ENCODE results near the gene MAMDC4.

The MAMDC4 gene

GRCh38 chr9:136829412-136829811, 22.7 kb upstream of the MAMDC4 start:
- no peak for ATAC-seq (ENCODE audit: insufficient read depth, low read depth)
- no peaks in the 10 kb centered on the region for H3K4me1 ChIP-seq (ENCODE audit: insufficient read depth, low read length)

GRCh38 chr9:136829981-136830885, 21.9 kb upstream of the MAMDC4 start:
- Histone ChIP-seq H3K27me3 (ENCODE audit: insufficient read depth, low read length, poor library complexity) (no peaks in the 10 kb centered on the region), H3K79me2 (ENCODE audit: insufficient read depth, low read length) (no peaks in the 10 kb centered on the region), H3K27ac (ENCODE audit: low read length) (no peak overlapping the region), H3K36me3 (ENCODE audit: insufficient read depth, low read length) (peaks cover 81% of the 10 kb centered on the region), H3K4me3 (ENCODE audit: low read depth in 1 of 2, low read length in 2 of 2) (no peak overlapping the region), H3K4me1 (ENCODE audit: insufficient read depth, low read length) (no peaks in the 10 kb centered on the region), H3K4me2 (ENCODE audit: insufficient read depth, low read length) (no peak overlapping the region), H2AFZ (ENCODE audit: low read depth, low read length) (no peak overlapping the region), H3K9me3 (ENCODE audit: insufficient read depth, low read length, severe bottlenecking) (no peaks in the 10 kb centered on the region), H4K20me1 (ENCODE audit: insufficient read depth, low read length) (peaks cover 15% of the 10 kb centered on the region), H3K9ac (ENCODE audit: low read depth, low read length) (no peak overlapping the region)
- ATAC-seq (ENCODE audit: insufficient read depth, low read depth) (no peak), DNase-seq (no peak)
- no peak for TF ChIP-seq EZH2 (IDR thresholded peaks at IDR 0.05; ENCODE audit: borderline replicate concordance, low read depth, low read length, severe bottlenecking)

More at GRCh38 chr9:136829412-136829811, 22.7 kb upstream of the MAMDC4 start:
- no peaks in the 10 kb centered on the region for H3K9me3 ChIP-seq (ENCODE audit: insufficient read depth, low read length, severe bottlenecking)
- H3K4me2 ChIP-seq (ENCODE audit: insufficient read depth, low read length), result no peak overlapping the region
- DNase-seq, result no peak
- no peak overlapping the region for H3K9ac ChIP-seq (ENCODE audit: low read depth, low read length)
- no peak overlapping the region for H3K4me3 ChIP-seq (ENCODE audit: low read depth in 1 of 2, low read length in 2 of 2)
- no peak overlapping the region for H2AFZ ChIP-seq (ENCODE audit: low read depth, low read length)
- H4K20me1 ChIP-seq (ENCODE audit: insufficient read depth, low read length), result peaks cover 15% of the 10 kb centered on the region
- TF ChIP-seq CTCF (IDR thresholded peaks at IDR 0.05; ENCODE audit: borderline replicate concordance, extremely low read depth, low read length, poor library complexity, severe bottlenecking), result no peak
- no peak for TF ChIP-seq EZH2 (IDR thresholded peaks at IDR 0.05; ENCODE audit: borderline replicate concordance, low read depth, low read length, severe bottlenecking)
- H3K36me3 ChIP-seq (ENCODE audit: insufficient read depth, low read length), result peaks cover 89% of the 10 kb centered on the region
- no peaks in the 10 kb centered on the region for H3K27me3 ChIP-seq (ENCODE audit: insufficient read depth, low read length, poor library complexity)
- no peaks in the 10 kb centered on the region for H3K79me2 ChIP-seq (ENCODE audit: insufficient read depth, low read length)
- H3K27ac ChIP-seq (ENCODE audit: low read length), result no peak overlapping the region

GRCh38 chr9:136831002-136831719, 21.0 kb upstream of the MAMDC4 start:
- Histone ChIP-seq H4K20me1 (ENCODE audit: insufficient read depth, low read length) (peaks cover 20% of the 10 kb centered on the region), H3K79me2 (ENCODE audit: insufficient read depth, low read length) (no peaks in the 10 kb centered on the region), H3K4me2 (ENCODE audit: insufficient read depth, low read length) (no peak overlapping the region), H3K9ac (ENCODE audit: low read depth, low read length) (no peak overlapping the region), H3K27me3 (ENCODE audit: insufficient read depth, low read length, poor library complexity) (no peaks in the 10 kb centered on the region), H3K4me1 (ENCODE audit: insufficient read depth, low read length) (no peaks in the 10 kb centered on the region), H3K27ac (ENCODE audit: low read length) (no peak overlapping the region), H3K36me3 (ENCODE audit: insufficient read depth, low read length) (peaks cover 80% of the 10 kb centered on the region), H2AFZ (ENCODE audit: low read depth, low read length) (no peak overlapping the region), H3K4me3 (ENCODE audit: low read depth in 1 of 2, low read length in 2 of 2) (no peak overlapping the region), H3K9me3 (ENCODE audit: insufficient read depth, low read length, severe bottlenecking) (no peaks in the 10 kb centered on the region)
- no peak for TF ChIP-seq CTCF (IDR thresholded peaks at IDR 0.05; ENCODE audit: borderline replicate concordance, extremely low read depth, low read length, poor library complexity, severe bottlenecking)
- TF ChIP-seq EZH2 (IDR thresholded peaks at IDR 0.05; ENCODE audit: borderline replicate concordance, low read depth, low read length, severe bottlenecking), result no peak
- ATAC-seq (ENCODE audit: insufficient read depth, low read depth) (no peak), DNase-seq (no peak)

- H4K20me1 ChIP-seq (ENCODE audit: insufficient read depth, low read length), result peaks cover 20% of the 10 kb centered on the region
- no peak overlapping the region for H3K4me3 ChIP-seq (ENCODE audit: low read depth in 1 of 2, low read length in 2 of 2)
- H3K4me2 ChIP-seq (ENCODE audit: insufficient read depth, low read length), result no peak overlapping the region
- no peak overlapping the region for H3K27ac ChIP-seq (ENCODE audit: low read length)
- no peaks in the 10 kb centered on the region for H3K9me3 ChIP-seq (ENCODE audit: insufficient read depth, low read length, severe bottlenecking)
- no peak overlapping the region for H2AFZ ChIP-seq (ENCODE audit: low read depth, low read length)
- no peaks in the 10 kb centered on the region for H3K27me3 ChIP-seq (ENCODE audit: insufficient read depth, low read length, poor library complexity)
- peaks cover 80% of the 10 kb centered on the region for H3K36me3 ChIP-seq (ENCODE audit: insufficient read depth, low read length)
- H3K4me1 ChIP-seq (ENCODE audit: insufficient read depth, low read length), result no peaks in the 10 kb centered on the region
- H3K79me2 ChIP-seq (ENCODE audit: insufficient read depth, low read length), result no peaks in the 10 kb centered on the region
- TF ChIP-seq CTCF (IDR thresholded peaks at IDR 0.05; ENCODE audit: borderline replicate concordance, extremely low read depth, low read length, poor library complexity, severe bottlenecking) (no peak), EZH2 (IDR thresholded peaks at IDR 0.05; ENCODE audit: borderline replicate concordance, low read depth, low read length, severe bottlenecking) (no peak)
- DNase-seq, result no peak
- no peak for ATAC-seq (ENCODE audit: insufficient read depth, low read depth)
- no peak overlapping the region for H3K9ac ChIP-seq (ENCODE audit: low read depth, low read length)
Measured at GRCh38 chr9:136831720-136832104, 20.4 kb upstream of the MAMDC4 start.

Measured in DND-41 (cell line).